Liver (tissue), 3 donors: ENCODE results near the gene GPR89B.
"Not testable (repeated sequence)": the region's sequence is repeated elsewhere in the genome, so short reads cannot be mapped to it uniquely, and the experiment has no call there.

ENCODE experiments used
- FOXA2 ChIP-seq: IDR thresholded peaks from 2 replicates; pipeline ENCODE4 v1.6.1; 2016; ENCODE audit warnings: antibody characterized with exemption
- SP1 ChIP-seq: IDR thresholded peaks from 2 replicates; pipeline ENCODE4 v1.6.1; 2018; ENCODE audit warnings: antibody characterized with exemption, mild to moderate bottlenecking
- TAF1 ChIP-seq: conservative IDR thresholded peaks from 2 replicates; pipeline ENCODE4 v1.6.1; 2016; ENCODE audit warnings: antibody characterized with exemption, mild to moderate bottlenecking
- TF ChIP-seq, protein P1 (sequence below): IDR thresholded peaks from 2 replicates; pipeline ENCODE4 v1.6.1; 2016; ENCODE audit warnings: antibody characterized with exemption
- TF ChIP-seq, protein P2 (sequence below): fragments of 150-350 bp; IDR thresholded peaks from 2 replicates; pipeline ENCODE4 v1.5.1; 2017; ENCODE audit warnings: improper control_type of control experiment, low read depth, low read length; ENCODE audit not compliant: missing input control
- donor health status: healthy.
- donor health status: healthy.

DNA sequence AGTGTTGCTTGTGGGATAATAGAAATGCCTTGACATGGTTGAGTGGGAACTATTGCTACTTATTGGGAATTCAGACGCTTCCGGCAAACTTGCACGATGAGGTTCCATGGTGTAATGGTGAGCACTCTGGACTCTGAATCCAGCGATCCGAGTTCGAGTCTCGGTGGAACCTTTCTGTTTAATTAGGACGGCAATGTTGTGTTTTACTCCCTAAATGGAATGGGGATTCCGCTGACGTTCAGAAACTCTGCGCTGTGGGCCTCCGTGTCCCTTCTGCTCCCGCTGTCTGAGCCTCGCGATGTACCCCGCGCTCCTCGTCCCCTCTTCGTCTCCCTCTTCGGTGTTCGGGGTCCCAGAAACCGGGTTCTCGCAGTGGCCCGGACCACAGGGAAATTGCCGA lies 104.5 kb downstream of the GPR89B start:
- TF ChIP-seq TAF1, FOXA2, SP1: not testable (repeated sequence)
- TF ChIP-seq, protein P1, sequence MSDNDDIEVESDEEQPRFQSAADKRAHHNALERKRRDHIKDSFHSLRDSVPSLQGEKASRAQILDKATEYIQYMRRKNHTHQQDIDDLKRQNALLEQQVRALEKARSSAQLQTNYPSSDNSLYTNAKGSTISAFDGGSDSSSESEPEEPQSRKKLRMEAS = not testable (repeated sequence)
- TF ChIP-seq, protein P2, sequence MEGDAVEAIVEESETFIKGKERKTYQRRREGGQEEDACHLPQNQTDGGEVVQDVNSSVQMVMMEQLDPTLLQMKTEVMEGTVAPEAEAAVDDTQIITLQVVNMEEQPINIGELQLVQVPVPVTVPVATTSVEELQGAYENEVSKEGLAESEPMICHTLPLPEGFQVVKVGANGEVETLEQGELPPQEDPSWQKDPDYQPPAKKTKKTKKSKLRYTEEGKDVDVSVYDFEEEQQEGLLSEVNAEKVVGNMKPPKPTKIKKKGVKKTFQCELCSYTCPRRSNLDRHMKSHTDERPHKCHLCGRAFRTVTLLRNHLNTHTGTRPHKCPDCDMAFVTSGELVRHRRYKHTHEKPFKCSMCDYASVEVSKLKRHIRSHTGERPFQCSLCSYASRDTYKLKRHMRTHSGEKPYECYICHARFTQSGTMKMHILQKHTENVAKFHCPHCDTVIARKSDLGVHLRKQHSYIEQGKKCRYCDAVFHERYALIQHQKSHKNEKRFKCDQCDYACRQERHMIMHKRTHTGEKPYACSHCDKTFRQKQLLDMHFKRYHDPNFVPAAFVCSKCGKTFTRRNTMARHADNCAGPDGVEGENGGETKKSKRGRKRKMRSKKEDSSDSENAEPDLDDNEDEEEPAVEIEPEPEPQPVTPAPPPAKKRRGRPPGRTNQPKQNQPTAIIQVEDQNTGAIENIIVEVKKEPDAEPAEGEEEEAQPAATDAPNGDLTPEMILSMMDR = not testable (repeated sequence)
